Measurements from ENCODE around the gene JMJD1C.

Gene JMJD1C

GRCh38 chr10:63318491-63318890 is 147.3 kb downstream of the JMJD1C start:
- TF ChIP-seq ZNF664 (tag by site-specific recombination; IDR thresholded peaks at IDR 0.05) (no peak), ZNF148 (tag by site-specific recombination; IDR thresholded peaks at IDR 0.05; ENCODE audit: borderline replicate concordance) (no peak), SP7 (tag by site-specific recombination; IDR thresholded peaks at IDR 0.05) (no peak), ZBTB17 (tag by site-specific recombination; IDR thresholded peaks at IDR 0.05) (no peak), HIC1 (tag by site-specific recombination; IDR thresholded peaks at IDR 0.05) (no peak), ZSCAN23 (tag by site-specific recombination; IDR thresholded peaks at IDR 0.05) (no peak), ZNF473 (tag by site-specific recombination; IDR thresholded peaks at IDR 0.05) (no peak), ZNF423 (tag by site-specific recombination; IDR thresholded peaks at IDR 0.05) (no peak), ZBTB26 (tag by site-specific recombination; optimal IDR thresholded peaks at IDR 0.05) (no peak), FEZF1 (tag by site-specific recombination; IDR thresholded peaks at IDR 0.05) (no peak), KLF10 (tag by site-specific recombination; IDR thresholded peaks at IDR 0.05) (no peak), ZNF341 (tag by site-specific recombination; IDR thresholded peaks at IDR 0.05; ENCODE audit: low read depth) (no peak)
- Histone ChIP-seq H3K27ac (ENCODE audit: extremely low read depth, low read depth, low read length) (no peak overlapping the region), H3K9me3 (ENCODE audit: control insufficient read depth, insufficient read depth, low read depth, low read length) (no peaks in the 10 kb centered on the region), H3K4me3 (ENCODE audit: low read depth, low read length) (no peak overlapping the region), H3K4me1 (ENCODE audit: control insufficient read depth, insufficient read depth, low read length) (no peaks in the 10 kb centered on the region; the same call in 1 of the 2 replicates), H3K36me3 (ENCODE audit: control insufficient read depth in 2 of 2, insufficient read depth in 1 of 2, low read length in 2 of 2) (no peaks in the 10 kb centered on the region)
- ChIA-PET POLR2A (no interaction called here), CTCF (interaction anchor here (0.6 to 0.7 kb wide), 2 partner anchors 19 to 152 kb away, joined by 3 read pairs; no protein-coding TSS in a partner anchor)

- CTCF ChIA-PET, result interaction anchor here (1.0 kb wide), 1 partner anchor 96 kb away, joined by 3 read pairs; no protein-coding TSS in a partner anchor
- TF ChIP-seq ZNF707 (tag by site-specific recombination; IDR thresholded peaks at IDR 0.05) (no peak), ZNF701 (tag by site-specific recombination; IDR thresholded peaks at IDR 0.05) (no peak), ZNF112 (tag by site-specific recombination; IDR thresholded peaks at IDR 0.05) (no peak), ZNF274 (IDR thresholded peaks at IDR 0.05; ENCODE audit: low read length) (no peak), ZNF274 (tag by site-specific recombination; IDR thresholded peaks at IDR 0.05; ENCODE audit: borderline replicate concordance) (no peak), ZNF2 (tag by site-specific recombination; IDR thresholded peaks at IDR 0.05) (no peak), ZNF404 (tag by site-specific recombination; IDR thresholded peaks at IDR 0.05) (no peak), ZNF654 (tag by site-specific recombination; IDR thresholded peaks at IDR 0.05; ENCODE audit: low read depth) (no peak), OSR2 (tag by site-specific recombination; IDR thresholded peaks at IDR 0.05) (no peak), ZBTB8A (tag by site-specific recombination; IDR thresholded peaks at IDR 0.05) (no peak), ZNF184 (tag by site-specific recombination; IDR thresholded peaks at IDR 0.05) (no peak), GLIS1 (tag by site-specific recombination; IDR thresholded peaks at IDR 0.05) (no peak), ZNF426 (tag by site-specific recombination; IDR thresholded peaks at IDR 0.05) (no peak), ZNF302 (tag by site-specific recombination; IDR thresholded peaks at IDR 0.05; ENCODE audit: low read depth) (no peak), SCRT2 (tag by site-specific recombination; IDR thresholded peaks at IDR 0.05) (no peak), ZNF692 (tag by site-specific recombination; IDR thresholded peaks at IDR 0.05) (no peak), ZNF670 (tag by site-specific recombination; IDR thresholded peaks at IDR 0.05; ENCODE audit: low read depth) (no peak)
- POLR2A ChIA-PET, result no interaction called here
- Histone ChIP-seq H3K27ac (ENCODE audit: extremely low read depth, low read depth, low read length) (no peak overlapping the region), H3K9me3 (ENCODE audit: control insufficient read depth, insufficient read depth, low read depth, low read length) (no peaks in the 10 kb centered on the region), H3K4me3 (ENCODE audit: low read depth, low read length) (no peak overlapping the region), H3K36me3 (ENCODE audit: control insufficient read depth in 2 of 2, insufficient read depth in 1 of 2, low read length in 2 of 2) (no peaks in the 10 kb centered on the region), H3K4me1 (ENCODE audit: control insufficient read depth, insufficient read depth, low read length) (no peaks in the 10 kb centered on the region; the same call in 1 of the 2 replicates)
Measured at GRCh38 chr10:63314020-63314419, 151.8 kb downstream of the JMJD1C start.

Measured in HEK293 (cell line).